Parathyroid adenoma (tissue), 2 donors: ENCODE data around the gene CRYBG1.

Source experiments
- H2AFZ ChIP-seq: fragments of 300-600 bp; sonication (generic); one replicate; pipeline ENCODE4 v1.7.0; 2017; ENCODE audit warnings: antibody characterized with exemption, mild to moderate bottlenecking
- H3K27ac ChIP-seq: fragments of 300-600 bp; sonication (generic); one replicate; pipeline ENCODE4 v1.7.0; 2017
- H3K27me3 ChIP-seq: fragments of 300-600 bp; sonication (generic); one replicate; pipeline ENCODE4 v1.7.0; 2017; ENCODE audit warnings: low read length; ENCODE audit not compliant: control insufficient read depth, insufficient read depth
- H3K36me3 ChIP-seq: fragments of 300-600 bp; sonication (generic); one replicate; pipeline ENCODE4 v1.7.0; 2017; ENCODE audit warnings: low read length; ENCODE audit not compliant: control insufficient read depth, insufficient read depth
- H3K4me1 ChIP-seq: fragments of 300-600 bp; sonication (generic); one replicate; pipeline ENCODE4 v1.7.0; 2017; ENCODE audit warnings: control low read depth
- H3K4me2 ChIP-seq: fragments of 300-600 bp; sonication (generic); one replicate; pipeline ENCODE4 v1.7.0; 2017; ENCODE audit warnings: low read length
- H3K4me3 ChIP-seq: fragments of 300-600 bp; sonication (generic); one replicate; pipeline ENCODE4 v1.7.0; 2017; ENCODE audit warnings: low read depth, low read length
- H3K79me2 ChIP-seq: fragments of 300-600 bp; sonication (generic); one replicate; pipeline ENCODE4 v1.7.0; 2017; ENCODE audit warnings: control low read depth
- H3K9ac ChIP-seq: fragments of 300-600 bp; sonication (generic); one replicate; pipeline ENCODE4 v1.7.0; 2017; ENCODE audit warnings: mild to moderate bottlenecking
- H3K9me3 ChIP-seq: fragments of 300-600 bp; sonication (generic); one replicate; pipeline ENCODE4 v1.7.0; 2017; ENCODE audit warnings: low read length; ENCODE audit not compliant: control insufficient read depth
- TF ChIP-seq, protein P1 (sequence below): fragments of 300-600 bp; sonication (generic); IDR thresholded peaks from one replicate; pipeline ENCODE4 v1.7.0; 2017; ENCODE audit warnings: antibody characterized with exemption, mild to moderate bottlenecking
- donor health status: primary hyperparathyroidism.

The CRYBG1 gene

GRCh38 chr6:106568530-106568929, 208.0 kb downstream of the CRYBG1 start:
- TF ChIP-seq, protein P1, sequence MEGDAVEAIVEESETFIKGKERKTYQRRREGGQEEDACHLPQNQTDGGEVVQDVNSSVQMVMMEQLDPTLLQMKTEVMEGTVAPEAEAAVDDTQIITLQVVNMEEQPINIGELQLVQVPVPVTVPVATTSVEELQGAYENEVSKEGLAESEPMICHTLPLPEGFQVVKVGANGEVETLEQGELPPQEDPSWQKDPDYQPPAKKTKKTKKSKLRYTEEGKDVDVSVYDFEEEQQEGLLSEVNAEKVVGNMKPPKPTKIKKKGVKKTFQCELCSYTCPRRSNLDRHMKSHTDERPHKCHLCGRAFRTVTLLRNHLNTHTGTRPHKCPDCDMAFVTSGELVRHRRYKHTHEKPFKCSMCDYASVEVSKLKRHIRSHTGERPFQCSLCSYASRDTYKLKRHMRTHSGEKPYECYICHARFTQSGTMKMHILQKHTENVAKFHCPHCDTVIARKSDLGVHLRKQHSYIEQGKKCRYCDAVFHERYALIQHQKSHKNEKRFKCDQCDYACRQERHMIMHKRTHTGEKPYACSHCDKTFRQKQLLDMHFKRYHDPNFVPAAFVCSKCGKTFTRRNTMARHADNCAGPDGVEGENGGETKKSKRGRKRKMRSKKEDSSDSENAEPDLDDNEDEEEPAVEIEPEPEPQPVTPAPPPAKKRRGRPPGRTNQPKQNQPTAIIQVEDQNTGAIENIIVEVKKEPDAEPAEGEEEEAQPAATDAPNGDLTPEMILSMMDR: no peak
- Histone ChIP-seq H3K4me3 (no peak overlapping the region), H3K27me3 (no peaks in the 10 kb centered on the region), H3K27ac (no peak overlapping the region), H3K9ac (no peak overlapping the region), H3K36me3 (no peaks in the 10 kb centered on the region), H3K79me2 (no peaks in the 10 kb centered on the region), H3K4me1 (no peaks in the 10 kb centered on the region), H2AFZ (no peak overlapping the region), H3K9me3 (no peaks in the 10 kb centered on the region), H3K4me2 (no peak overlapping the region)

GRCh38 chr6:106569428-106569827, 208.9 kb downstream of the CRYBG1 start:
- no peak overlapping the region for H3K9ac ChIP-seq
- no peaks in the 10 kb centered on the region for H3K4me1 ChIP-seq
- no peaks in the 10 kb centered on the region for H3K36me3 ChIP-seq
- no peaks in the 10 kb centered on the region for H3K27me3 ChIP-seq
- H2AFZ ChIP-seq: no peak overlapping the region
- TF ChIP-seq, protein P1: no peak
- no peak overlapping the region for H3K27ac ChIP-seq
- no peak overlapping the region for H3K4me3 ChIP-seq
- H3K9me3 ChIP-seq: no peaks in the 10 kb centered on the region
- H3K79me2 ChIP-seq: no peaks in the 10 kb centered on the region
- no peak overlapping the region for H3K4me2 ChIP-seq

DNA sequence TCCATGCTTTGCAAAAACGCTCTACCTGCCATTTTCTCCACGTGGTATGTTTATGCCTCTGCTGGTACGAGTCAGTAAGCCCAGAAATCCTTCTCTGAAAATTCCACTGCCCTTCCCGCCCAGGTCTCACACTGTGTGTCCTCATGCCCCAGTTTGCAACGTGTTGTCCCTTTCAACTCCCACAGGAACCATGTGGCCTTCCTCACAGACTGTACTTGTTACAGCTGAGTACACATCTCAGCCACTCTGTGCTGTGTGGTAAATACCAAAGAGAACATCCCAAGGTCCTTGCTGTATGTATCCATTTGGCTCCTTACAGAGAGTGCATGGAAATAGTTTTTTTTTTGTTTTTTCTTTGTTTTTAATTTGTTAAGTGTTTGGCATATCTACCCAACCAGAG, 211.9 kb downstream of the CRYBG1 start:
- no peaks in the 10 kb centered on the region for H3K9me3 ChIP-seq
- no peak overlapping the region for H2AFZ ChIP-seq
- no peak overlapping the region for H3K4me3 ChIP-seq
- H3K4me2 ChIP-seq: no peak overlapping the region
- H3K36me3 ChIP-seq: no peaks in the 10 kb centered on the region
- no peak overlapping the region for H3K27ac ChIP-seq
- no peaks in the 10 kb centered on the region for H3K79me2 ChIP-seq
- TF ChIP-seq, protein P1: no peak
- no peaks in the 10 kb centered on the region for H3K27me3 ChIP-seq
- no peak overlapping the region for H3K9ac ChIP-seq
- H3K4me1 ChIP-seq: no peaks in the 10 kb centered on the region

GRCh38 chr6:106572875-106573585, 212.5 kb downstream of the CRYBG1 start:
- TF ChIP-seq, protein P1: no peak
- Histone ChIP-seq H3K36me3 (no peaks in the 10 kb centered on the region), H3K27me3 (no peaks in the 10 kb centered on the region), H3K4me3 (no peak overlapping the region), H3K4me1 (no peaks in the 10 kb centered on the region), H3K79me2 (no peaks in the 10 kb centered on the region), H2AFZ (no peak overlapping the region), H3K9me3 (no peaks in the 10 kb centered on the region), H3K27ac (no peak overlapping the region), H3K4me2 (no peak overlapping the region), H3K9ac (no peak overlapping the region)
